Measurements from ENCODE around the gene CNTLN. TPM values are rescaled to one million over a fixed set of nuclear protein-coding genes. Genes with fewer than 3 reads are reported as not detected.

CNTLN gene
- total and polyA plus RNA-seq, 2 experiments from 2014 or later = 17.7 to 21.8 TPM

GRCh38 chr9:17551023-17551422, 416.2 kb downstream of the CNTLN start (continued):
- TF ChIP-seq REST (IDR thresholded peaks at IDR 0.05; ENCODE audit: unreplicated experiment) = no peak
- no peak for TF ChIP-seq NANOG (IDR thresholded peaks at IDR 0.05; ENCODE audit: borderline replicate concordance)
- no peak for TF ChIP-seq ZNF331 (CRISPR knock-in tag; IDR thresholded peaks at IDR 0.05; ENCODE audit: low read depth)
- TF ChIP-seq CREB1 (CRISPR knock-in tag; IDR thresholded peaks at IDR 0.05; ENCODE audit: low read depth) = no peak
- no peak for TF ChIP-seq JUNB (IDR thresholded peaks at IDR 0.05; ENCODE audit: unreplicated experiment)

Small RNAs within 50 kb of the gene (small RNA-seq; reads per million reads assigned to genes)
- gene RPS29P33 (ENCODE audit: low replicate concordance) = not detected
